ENCODE results near the gene HAUS6. TPM values are rescaled to one million over a fixed set of nuclear protein-coding genes. Genes with fewer than 3 reads are reported as not detected.

Gene HAUS6
- total and polyA plus RNA-seq, 2 donors (not counting 1 experiment from before 2014, with no cell fraction given), result 4.1 to 13.5 TPM

DNA sequence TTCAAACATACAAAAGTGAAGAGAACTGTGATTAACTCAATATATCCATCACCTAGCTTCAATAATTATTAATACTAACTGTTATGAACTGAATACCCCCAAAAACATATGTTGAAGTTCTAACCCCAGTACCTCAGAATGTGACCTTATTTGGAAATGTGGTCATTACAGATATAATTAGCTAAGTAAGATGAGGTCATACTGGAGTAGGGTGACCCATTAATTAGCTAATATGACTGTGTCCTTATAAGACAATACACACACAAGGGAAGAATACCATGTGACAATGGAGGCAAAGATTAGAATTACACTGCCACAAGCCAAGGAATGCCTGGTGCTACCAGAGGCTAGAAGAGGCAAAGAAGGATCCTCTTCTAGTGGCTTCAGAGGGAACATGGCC lies 45.7 kb downstream of the HAUS6 start:
- H3K36me3 ChIP-seq (replicated peaks in 1 of 2; ENCODE audit: control extremely low read depth in 1 of 2, control insufficient read depth in 1 of 2, extremely low read depth in 1 of 2, insufficient read depth in 2 of 2, low read length in 1 of 2), result peaks cover 7 to 43% of the 10 kb centered on the region in 2 experiments
- CTCF ChIA-PET, result interaction anchor here (0.5 to 1.3 kb wide), 5 partner anchors 27 to 408 kb away, joined by 3 read pairs; no protein-coding TSS in a partner anchor
- peaks cover 1% of the 10 kb centered on the region for H3K4me1 Mint-ChIP-seq

More for the DNA sequence above, 45.7 kb downstream of the HAUS6 start:
- Histone ChIP-seq H3K27me3 (replicated peaks in 1 of 4; ENCODE audit: control extremely low read depth in 1 of 4, control insufficient read depth in 3 of 4, insufficient read depth in 4 of 4, low read length in 3 of 4) (no peaks in the 10 kb centered on the region), H3K79me2 (ENCODE audit: control insufficient read depth, insufficient read depth, low read length) (no peaks in the 10 kb centered on the region), H3K9ac (ENCODE audit: low read length) (no peak overlapping the region), H2AFZ (ENCODE audit: insufficient read depth, low read depth, low read length, poor library complexity, severe bottlenecking) (no peak overlapping the region), H3K4me3 (ENCODE audit: control extremely low read depth in 1 of 5, extremely low read depth in 1 of 5, insufficient read depth in 1 of 5, low read depth in 2 of 5, low read length in 4 of 5) (no peak overlapping the region), H3K4me2 (replicated peaks; ENCODE audit: low read depth, low read length, poor library complexity, severe bottlenecking) (no peak overlapping the region), H3K4me1 (ENCODE audit: control insufficient read depth in 2 of 2, insufficient read depth in 2 of 2, low read length in 2 of 2) (no peaks in the 10 kb centered on the region), H3K27ac (ENCODE audit: low read length in 2 of 2) (no peak overlapping the region), H4K20me1 (ENCODE audit: control insufficient read depth, insufficient read depth, low read length, poor library complexity, severe bottlenecking) (no peaks in the 10 kb centered on the region), H3K9me3 (ENCODE audit: control extremely low read depth in 1 of 3, control insufficient read depth in 2 of 3, insufficient read depth in 1 of 3, low read length in 2 of 3) (no peaks in the 10 kb centered on the region)
- intact Hi-C loops (cut with micrococcal nuclease), result no loop called here
- POLR2A ChIA-PET, result no interaction called here
- ATAC-seq (ENCODE audit: low read depth) (no peak), DNase-seq (no peak)
- H3K27ac Mint-ChIP-seq, result no peak overlapping the region
- H3K9me3 Mint-ChIP-seq (ENCODE audit: insufficient read depth), result no peaks in the 10 kb centered on the region
- TF ChIP-seq, protein P1, sequence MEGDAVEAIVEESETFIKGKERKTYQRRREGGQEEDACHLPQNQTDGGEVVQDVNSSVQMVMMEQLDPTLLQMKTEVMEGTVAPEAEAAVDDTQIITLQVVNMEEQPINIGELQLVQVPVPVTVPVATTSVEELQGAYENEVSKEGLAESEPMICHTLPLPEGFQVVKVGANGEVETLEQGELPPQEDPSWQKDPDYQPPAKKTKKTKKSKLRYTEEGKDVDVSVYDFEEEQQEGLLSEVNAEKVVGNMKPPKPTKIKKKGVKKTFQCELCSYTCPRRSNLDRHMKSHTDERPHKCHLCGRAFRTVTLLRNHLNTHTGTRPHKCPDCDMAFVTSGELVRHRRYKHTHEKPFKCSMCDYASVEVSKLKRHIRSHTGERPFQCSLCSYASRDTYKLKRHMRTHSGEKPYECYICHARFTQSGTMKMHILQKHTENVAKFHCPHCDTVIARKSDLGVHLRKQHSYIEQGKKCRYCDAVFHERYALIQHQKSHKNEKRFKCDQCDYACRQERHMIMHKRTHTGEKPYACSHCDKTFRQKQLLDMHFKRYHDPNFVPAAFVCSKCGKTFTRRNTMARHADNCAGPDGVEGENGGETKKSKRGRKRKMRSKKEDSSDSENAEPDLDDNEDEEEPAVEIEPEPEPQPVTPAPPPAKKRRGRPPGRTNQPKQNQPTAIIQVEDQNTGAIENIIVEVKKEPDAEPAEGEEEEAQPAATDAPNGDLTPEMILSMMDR (IDR thresholded peaks at IDR 0.05), result no peak
- no peak for TF ChIP-seq EZH2 (IDR thresholded peaks at IDR 0.05; ENCODE audit: borderline replicate concordance, insufficient read depth, low read depth, low read length, poor library complexity, severe bottlenecking)
- H3K27me3 Mint-ChIP-seq, result no peaks in the 10 kb centered on the region
- H3K4me3 Mint-ChIP-seq, result no peak overlapping the region

Data from B cell (primary cell).